ENCODE data around the gene COL25A1. TPM values are rescaled to one million over a fixed set of nuclear protein-coding genes. Genes with fewer than 3 reads are reported as not detected.

Gene COL25A1
- total RNA-seq, 1 experiment from 2014 or later: not detected

DNA sequence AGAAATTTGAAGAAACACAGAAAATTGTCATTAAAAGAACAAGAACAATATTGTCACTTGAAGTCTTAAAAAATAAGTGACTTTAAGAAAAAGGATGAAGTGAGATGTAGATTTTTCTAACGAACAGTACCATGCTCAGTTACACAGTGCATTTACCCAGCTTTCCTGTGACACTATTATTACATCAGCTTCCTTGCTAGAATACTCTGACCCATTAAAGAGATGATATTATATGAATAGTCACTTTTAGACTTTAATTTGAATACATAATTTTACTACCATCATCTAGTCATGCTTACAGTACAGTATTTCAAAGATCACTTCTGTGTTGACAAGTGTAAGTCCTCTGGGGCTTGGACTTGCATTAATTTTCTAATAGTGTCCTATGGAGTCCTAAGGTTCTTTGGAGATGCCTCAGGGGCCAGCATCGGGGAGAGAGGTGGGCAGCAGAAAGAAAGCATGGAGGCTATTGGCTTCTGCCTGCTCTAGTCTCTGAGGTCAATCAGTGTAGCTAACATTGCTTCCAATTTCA is 10.7 kb downstream of the COL25A1 start (continued):
- TF ChIP-seq, protein P1, sequence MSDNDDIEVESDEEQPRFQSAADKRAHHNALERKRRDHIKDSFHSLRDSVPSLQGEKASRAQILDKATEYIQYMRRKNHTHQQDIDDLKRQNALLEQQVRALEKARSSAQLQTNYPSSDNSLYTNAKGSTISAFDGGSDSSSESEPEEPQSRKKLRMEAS (IDR thresholded peaks at IDR 0.05): no peak
- TF ChIP-seq CBX3 (IDR thresholded peaks at IDR 0.05; ENCODE audit: low read depth) (no peak), RAD21 (IDR thresholded peaks at IDR 0.05; ENCODE audit: low read depth) (no peak), ELF1 (IDR thresholded peaks at IDR 0.05; ENCODE audit: borderline replicate concordance, low read depth) (no peak)
- TF ChIP-seq, protein P2, sequence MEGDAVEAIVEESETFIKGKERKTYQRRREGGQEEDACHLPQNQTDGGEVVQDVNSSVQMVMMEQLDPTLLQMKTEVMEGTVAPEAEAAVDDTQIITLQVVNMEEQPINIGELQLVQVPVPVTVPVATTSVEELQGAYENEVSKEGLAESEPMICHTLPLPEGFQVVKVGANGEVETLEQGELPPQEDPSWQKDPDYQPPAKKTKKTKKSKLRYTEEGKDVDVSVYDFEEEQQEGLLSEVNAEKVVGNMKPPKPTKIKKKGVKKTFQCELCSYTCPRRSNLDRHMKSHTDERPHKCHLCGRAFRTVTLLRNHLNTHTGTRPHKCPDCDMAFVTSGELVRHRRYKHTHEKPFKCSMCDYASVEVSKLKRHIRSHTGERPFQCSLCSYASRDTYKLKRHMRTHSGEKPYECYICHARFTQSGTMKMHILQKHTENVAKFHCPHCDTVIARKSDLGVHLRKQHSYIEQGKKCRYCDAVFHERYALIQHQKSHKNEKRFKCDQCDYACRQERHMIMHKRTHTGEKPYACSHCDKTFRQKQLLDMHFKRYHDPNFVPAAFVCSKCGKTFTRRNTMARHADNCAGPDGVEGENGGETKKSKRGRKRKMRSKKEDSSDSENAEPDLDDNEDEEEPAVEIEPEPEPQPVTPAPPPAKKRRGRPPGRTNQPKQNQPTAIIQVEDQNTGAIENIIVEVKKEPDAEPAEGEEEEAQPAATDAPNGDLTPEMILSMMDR (IDR thresholded peaks at IDR 0.05 in 2 of 3, conservative IDR thresholded peaks at IDR 0.05 in 1 of 3; ENCODE audit: borderline replicate concordance in 1 of 3, insufficient read depth in 1 of 3, low read depth in 2 of 3, low read length in 2 of 3): no peak
- TF ChIP-seq, protein P3, sequence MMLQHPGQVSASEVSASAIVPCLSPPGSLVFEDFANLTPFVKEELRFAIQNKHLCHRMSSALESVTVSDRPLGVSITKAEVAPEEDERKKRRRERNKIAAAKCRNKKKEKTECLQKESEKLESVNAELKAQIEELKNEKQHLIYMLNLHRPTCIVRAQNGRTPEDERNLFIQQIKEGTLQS (IDR thresholded peaks at IDR 0.05): no peak

DNA sequence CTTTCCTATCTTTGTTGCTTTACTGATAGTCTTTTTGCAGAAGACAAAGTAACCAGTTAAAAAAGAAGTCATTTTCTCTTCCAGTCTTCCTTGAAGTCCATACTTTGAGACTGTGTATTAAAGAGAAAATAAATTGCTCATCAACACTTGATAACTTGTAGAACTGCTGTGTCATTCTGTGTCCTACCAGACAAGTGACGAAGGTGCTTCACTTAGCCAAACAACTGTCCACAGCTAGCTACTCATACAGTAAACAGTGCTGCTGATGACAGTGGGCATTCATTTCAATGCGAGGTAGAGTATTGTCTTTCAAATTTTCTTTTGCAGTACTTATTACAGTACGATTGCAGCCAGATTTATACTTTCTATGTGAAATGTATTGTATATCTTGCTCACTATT is 11.5 kb downstream of the COL25A1 start:
- Histone ChIP-seq H3K9me3 (ENCODE audit: control insufficient read depth in 1 of 2, insufficient read depth in 1 of 2, low read depth in 1 of 2, low read length in 2 of 2) (no peaks in the 10 kb centered on the region), H3K4me3 (replicated peaks in 1 of 2; ENCODE audit: low read depth in 1 of 2, low read length in 2 of 2) (no peak overlapping the region), H3K9ac (ENCODE audit: low read length) (no peak overlapping the region), H3K4me2 (ENCODE audit: low read length) (no peak overlapping the region), H3K79me2 (ENCODE audit: insufficient read depth, low read length) (no peaks in the 10 kb centered on the region), H2AFZ (ENCODE audit: low read depth, low read length, poor library complexity, severe bottlenecking) (no peak overlapping the region), H3K4me1 (ENCODE audit: control insufficient read depth in 1 of 2, insufficient read depth in 2 of 2, low read length in 2 of 2) (no peaks in the 10 kb centered on the region), H3K27ac (ENCODE audit: low read depth, low read length) (no peak overlapping the region), H3K27me3 (ENCODE audit: insufficient read depth, low read length) (no peaks in the 10 kb centered on the region), H3K9me2 (ENCODE audit: insufficient read depth) (no peaks in the 10 kb centered on the region), H3K36me3 (ENCODE audit: control insufficient read depth in 1 of 2, insufficient read depth in 2 of 2, low read length in 2 of 2) (no peaks in the 10 kb centered on the region), H4K20me1 (ENCODE audit: insufficient read depth) (no peaks in the 10 kb centered on the region)
- ChIA-PET POLR2A (no interaction called here), CTCF (no interaction called here), RAD21 (ENCODE audit: low non-redundant PET in 1 of 2, low total read pairs in 2 of 2, uncharacterized antibody in 2 of 2, unreplicated experiment in 2 of 2) (no interaction called here)
- intact Hi-C loops (cut with micrococcal nuclease): no loop called here
- DNase-seq (ENCODE audit: low read depth, low spot score) (no peak), ATAC-seq (no peak)
- TF ChIP-seq CBX3 (IDR thresholded peaks at IDR 0.05; ENCODE audit: low read depth) (no peak), RAD21 (IDR thresholded peaks at IDR 0.05; ENCODE audit: low read depth) (no peak), EZH2 (IDR thresholded peaks at IDR 0.05) (no peak), ELF1 (IDR thresholded peaks at IDR 0.05; ENCODE audit: borderline replicate concordance, low read depth) (no peak), SP1 (IDR thresholded peaks at IDR 0.05; ENCODE audit: low read depth) (no peak), JUND (IDR thresholded peaks at IDR 0.05) (no peak)
- TF ChIP-seq, protein P4, sequence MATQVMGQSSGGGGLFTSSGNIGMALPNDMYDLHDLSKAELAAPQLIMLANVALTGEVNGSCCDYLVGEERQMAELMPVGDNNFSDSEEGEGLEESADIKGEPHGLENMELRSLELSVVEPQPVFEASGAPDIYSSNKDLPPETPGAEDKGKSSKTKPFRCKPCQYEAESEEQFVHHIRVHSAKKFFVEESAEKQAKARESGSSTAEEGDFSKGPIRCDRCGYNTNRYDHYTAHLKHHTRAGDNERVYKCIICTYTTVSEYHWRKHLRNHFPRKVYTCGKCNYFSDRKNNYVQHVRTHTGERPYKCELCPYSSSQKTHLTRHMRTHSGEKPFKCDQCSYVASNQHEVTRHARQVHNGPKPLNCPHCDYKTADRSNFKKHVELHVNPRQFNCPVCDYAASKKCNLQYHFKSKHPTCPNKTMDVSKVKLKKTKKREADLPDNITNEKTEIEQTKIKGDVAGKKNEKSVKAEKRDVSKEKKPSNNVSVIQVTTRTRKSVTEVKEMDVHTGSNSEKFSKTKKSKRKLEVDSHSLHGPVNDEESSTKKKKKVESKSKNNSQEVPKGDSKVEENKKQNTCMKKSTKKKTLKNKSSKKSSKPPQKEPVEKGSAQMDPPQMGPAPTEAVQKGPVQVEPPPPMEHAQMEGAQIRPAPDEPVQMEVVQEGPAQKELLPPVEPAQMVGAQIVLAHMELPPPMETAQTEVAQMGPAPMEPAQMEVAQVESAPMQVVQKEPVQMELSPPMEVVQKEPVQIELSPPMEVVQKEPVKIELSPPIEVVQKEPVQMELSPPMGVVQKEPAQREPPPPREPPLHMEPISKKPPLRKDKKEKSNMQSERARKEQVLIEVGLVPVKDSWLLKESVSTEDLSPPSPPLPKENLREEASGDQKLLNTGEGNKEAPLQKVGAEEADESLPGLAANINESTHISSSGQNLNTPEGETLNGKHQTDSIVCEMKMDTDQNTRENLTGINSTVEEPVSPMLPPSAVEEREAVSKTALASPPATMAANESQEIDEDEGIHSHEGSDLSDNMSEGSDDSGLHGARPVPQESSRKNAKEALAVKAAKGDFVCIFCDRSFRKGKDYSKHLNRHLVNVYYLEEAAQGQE (IDR thresholded peaks at IDR 0.05; ENCODE audit: low read depth): no peak
- TF ChIP-seq, protein P3 (IDR thresholded peaks at IDR 0.05): no peak
- no TSS peak for BruUV-seq (replicated peaks)
